Endothelial cell (in vitro differentiated cells): Measurements from ENCODE around the gene GAB4. TPM values are rescaled to one million over a fixed set of nuclear protein-coding genes. Genes with fewer than 3 reads are reported as not detected.

Experiments
- DNase-seq: peaks from one replicate; pipeline ENCODE4 v3.0.0; 2021; ENCODE audit warnings: low spot score
- H3K27ac Mint-ChIP-seq: one replicate; pipeline ENCODE4 v1.8.0; 2021; ENCODE audit warnings: mixed read lengths, inconsistent platforms; ENCODE audit not compliant: unreplicated experiment
- H3K27me3 Mint-ChIP-seq: one replicate; pipeline ENCODE4 v1.8.0; 2021; ENCODE audit warnings: mild to moderate bottlenecking, moderate library complexity, mixed read lengths, inconsistent platforms; ENCODE audit not compliant: unreplicated experiment
- H3K36me3 Mint-ChIP-seq: one replicate; pipeline ENCODE4 v1.8.0; 2021; ENCODE audit warnings: mild to moderate bottlenecking, low read depth, mixed read lengths, inconsistent platforms; ENCODE audit not compliant: unreplicated experiment
- H3K4me1 Mint-ChIP-seq: one replicate; pipeline ENCODE4 v1.8.0; 2021; ENCODE audit warnings: mild to moderate bottlenecking, mixed read lengths, inconsistent platforms; ENCODE audit not compliant: unreplicated experiment
- H3K4me3 Mint-ChIP-seq: one replicate; pipeline ENCODE4 v1.8.0; 2021; ENCODE audit warnings: mild to moderate bottlenecking, mixed read lengths, inconsistent platforms; ENCODE audit not compliant: unreplicated experiment
- H3K9me3 Mint-ChIP-seq: one replicate; pipeline ENCODE4 v1.8.0; 2021; ENCODE audit warnings: mixed read lengths, inconsistent platforms; ENCODE audit not compliant: unreplicated experiment
- total RNA-seq: library from RNA; stranded (reverse); fragmentation: NEBNext Ultra II Directional; extraction: Animal tissue kit (Norgen Biotek cat#: 25700); gene quantifications from one replicate; pipeline ENCODE4 v1.2.1, GENCODE V29; 2021; ENCODE audit not compliant: unreplicated experiment
- TF ChIP-seq, protein P1 (sequence below): fragments of 200-600 bp; sonication (generic); IDR thresholded peaks from one replicate; pipeline ENCODE4 v1.5.0; 2021; ENCODE audit warnings: antibody characterized with exemption; ENCODE audit not compliant: unreplicated experiment

Gene GAB4
- total RNA-seq, 1 donor from 2014 or later, result 0.36 TPM

DNA sequence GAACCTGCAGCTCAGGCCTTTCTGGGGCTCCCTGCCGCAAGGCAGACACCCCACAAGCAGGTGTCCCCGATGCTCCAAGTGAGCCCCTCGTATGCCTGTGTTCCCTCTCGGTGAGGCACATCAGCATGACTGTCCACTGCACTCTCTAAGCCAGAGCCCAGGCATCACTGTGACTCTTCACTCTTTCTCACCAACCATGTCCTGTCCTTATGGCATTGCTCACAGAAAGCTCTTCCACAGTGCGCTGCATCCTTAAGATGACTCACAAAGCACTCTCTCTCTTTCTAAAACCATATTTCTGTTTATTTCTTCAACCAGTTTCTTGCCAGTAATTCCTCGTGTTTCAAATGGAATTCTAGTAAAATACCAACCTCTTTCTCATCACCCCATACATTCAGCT, 18.1 kb downstream of the GAB4 start:
- Mint-ChIP-seq H3K4me1 (peaks cover 9% of the 10 kb centered on the region), H3K4me3 (no peak overlapping the region), H3K9me3 (peaks cover 32% of the 10 kb centered on the region), H3K36me3 (peaks cover 13% of the 10 kb centered on the region), H3K27ac (peak overlapping the region; percentile 28), H3K27me3 (peaks cover 17% of the 10 kb centered on the region)
- TF ChIP-seq, protein P1, sequence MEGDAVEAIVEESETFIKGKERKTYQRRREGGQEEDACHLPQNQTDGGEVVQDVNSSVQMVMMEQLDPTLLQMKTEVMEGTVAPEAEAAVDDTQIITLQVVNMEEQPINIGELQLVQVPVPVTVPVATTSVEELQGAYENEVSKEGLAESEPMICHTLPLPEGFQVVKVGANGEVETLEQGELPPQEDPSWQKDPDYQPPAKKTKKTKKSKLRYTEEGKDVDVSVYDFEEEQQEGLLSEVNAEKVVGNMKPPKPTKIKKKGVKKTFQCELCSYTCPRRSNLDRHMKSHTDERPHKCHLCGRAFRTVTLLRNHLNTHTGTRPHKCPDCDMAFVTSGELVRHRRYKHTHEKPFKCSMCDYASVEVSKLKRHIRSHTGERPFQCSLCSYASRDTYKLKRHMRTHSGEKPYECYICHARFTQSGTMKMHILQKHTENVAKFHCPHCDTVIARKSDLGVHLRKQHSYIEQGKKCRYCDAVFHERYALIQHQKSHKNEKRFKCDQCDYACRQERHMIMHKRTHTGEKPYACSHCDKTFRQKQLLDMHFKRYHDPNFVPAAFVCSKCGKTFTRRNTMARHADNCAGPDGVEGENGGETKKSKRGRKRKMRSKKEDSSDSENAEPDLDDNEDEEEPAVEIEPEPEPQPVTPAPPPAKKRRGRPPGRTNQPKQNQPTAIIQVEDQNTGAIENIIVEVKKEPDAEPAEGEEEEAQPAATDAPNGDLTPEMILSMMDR, result no peak
- DNase-seq, result no peak

DNA sequence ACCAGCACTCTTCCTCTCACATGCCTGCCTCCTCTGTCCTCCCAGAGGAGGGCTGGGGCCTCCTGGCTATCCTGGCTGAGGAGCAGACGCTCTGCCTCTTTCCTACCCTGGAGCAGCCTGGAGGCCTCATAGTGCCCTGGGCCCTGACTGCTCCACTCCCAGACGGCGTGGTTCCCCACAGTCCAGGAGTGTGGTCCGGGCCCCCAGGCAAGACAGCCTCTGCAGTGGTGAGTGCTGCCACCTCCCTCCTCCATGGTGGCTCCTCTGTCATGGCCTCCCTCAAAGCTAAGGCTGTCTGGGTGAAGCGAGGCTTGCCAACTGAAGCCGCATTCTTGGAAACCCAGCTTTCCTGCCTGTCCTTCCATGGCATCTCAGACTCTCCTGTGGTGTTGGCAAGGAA, 19.8 kb downstream of the GAB4 start:
- H3K27me3 Mint-ChIP-seq, result peaks cover 15% of the 10 kb centered on the region
- H3K4me3 Mint-ChIP-seq, result no peak overlapping the region
- peaks cover 28% of the 10 kb centered on the region for H3K9me3 Mint-ChIP-seq
- TF ChIP-seq, protein P1, result no peak
- DNase-seq, result no peak
- H3K36me3 Mint-ChIP-seq, result peaks cover 11% of the 10 kb centered on the region
- no peak overlapping the region for H3K27ac Mint-ChIP-seq
- peaks cover 9% of the 10 kb centered on the region for H3K4me1 Mint-ChIP-seq

DNA sequence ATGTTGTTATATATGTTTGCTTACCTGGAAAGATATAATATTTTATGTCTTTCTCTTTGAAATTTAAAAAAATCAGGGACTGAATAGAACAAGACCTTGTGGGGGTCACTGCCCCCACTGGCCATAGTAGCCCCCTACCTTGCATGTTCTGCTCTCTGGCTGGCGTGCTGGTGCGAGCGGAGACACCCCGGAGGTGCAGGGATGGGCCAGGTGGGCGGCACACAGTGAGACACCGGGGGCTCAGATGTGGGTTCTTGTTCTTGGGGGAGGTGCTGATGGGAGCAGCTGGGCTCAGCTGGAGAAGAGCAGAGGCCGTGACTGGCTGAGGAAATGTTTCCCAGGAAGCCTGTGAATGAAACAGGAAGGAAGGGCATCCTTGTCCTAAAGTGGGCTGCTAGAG, 20.2 kb downstream of the GAB4 start:
- H3K36me3 Mint-ChIP-seq, result peaks cover 11% of the 10 kb centered on the region
- no peak overlapping the region for H3K27ac Mint-ChIP-seq
- peak overlapping the region; percentile 25 for H3K4me3 Mint-ChIP-seq
- no peak for DNase-seq
- H3K27me3 Mint-ChIP-seq, result peaks cover 15% of the 10 kb centered on the region
- peaks cover 33% of the 10 kb centered on the region for H3K9me3 Mint-ChIP-seq
- TF ChIP-seq, protein P1, result no peak
- H3K4me1 Mint-ChIP-seq, result peaks cover 9% of the 10 kb centered on the region

DNA sequence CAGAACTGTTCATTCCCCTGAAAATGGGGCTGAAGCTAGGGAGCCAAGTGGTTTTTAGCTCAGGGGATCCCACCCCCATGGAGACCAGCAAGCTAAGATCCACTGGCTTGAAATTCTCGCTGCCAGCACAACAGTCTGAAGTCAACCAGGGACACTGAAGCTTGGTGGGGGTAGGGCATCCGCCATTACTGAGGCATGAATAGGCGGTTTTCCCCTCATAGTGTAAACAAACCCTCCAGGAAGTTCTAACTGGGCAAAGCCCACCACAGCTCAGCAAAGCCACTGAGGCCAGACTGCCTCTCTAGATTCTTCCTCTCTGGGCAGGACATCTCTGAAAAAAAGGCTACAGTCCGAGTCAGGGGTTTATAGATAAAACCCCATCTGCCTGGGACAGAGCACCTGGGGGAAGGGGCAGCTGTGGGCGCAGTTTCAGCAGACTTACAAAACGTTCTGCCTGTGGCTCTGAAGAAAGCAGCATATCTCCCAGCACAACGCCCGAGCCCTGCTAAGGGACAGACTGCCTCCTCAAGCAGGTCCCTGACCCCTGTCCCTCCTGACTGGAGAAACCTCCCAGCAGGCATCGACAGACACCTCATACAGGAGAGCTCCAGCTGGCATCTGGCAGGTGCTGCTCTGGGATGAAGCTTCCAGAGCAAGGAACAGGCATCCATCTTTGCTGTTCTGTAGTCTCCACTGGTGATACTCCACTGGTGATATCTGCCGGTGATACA, 32.7 kb downstream of the GAB4 start:
- no peak for DNase-seq
- Mint-ChIP-seq H3K4me3 (peak overlapping the region; percentile 32), H3K27ac (no peak overlapping the region), H3K27me3 (peaks cover 9% of the 10 kb centered on the region), H3K4me1 (peaks cover 15% of the 10 kb centered on the region), H3K36me3 (peaks cover 15% of the 10 kb centered on the region), H3K9me3 (peaks cover 11% of the 10 kb centered on the region)
- TF ChIP-seq, protein P1, result no peak

DNA sequence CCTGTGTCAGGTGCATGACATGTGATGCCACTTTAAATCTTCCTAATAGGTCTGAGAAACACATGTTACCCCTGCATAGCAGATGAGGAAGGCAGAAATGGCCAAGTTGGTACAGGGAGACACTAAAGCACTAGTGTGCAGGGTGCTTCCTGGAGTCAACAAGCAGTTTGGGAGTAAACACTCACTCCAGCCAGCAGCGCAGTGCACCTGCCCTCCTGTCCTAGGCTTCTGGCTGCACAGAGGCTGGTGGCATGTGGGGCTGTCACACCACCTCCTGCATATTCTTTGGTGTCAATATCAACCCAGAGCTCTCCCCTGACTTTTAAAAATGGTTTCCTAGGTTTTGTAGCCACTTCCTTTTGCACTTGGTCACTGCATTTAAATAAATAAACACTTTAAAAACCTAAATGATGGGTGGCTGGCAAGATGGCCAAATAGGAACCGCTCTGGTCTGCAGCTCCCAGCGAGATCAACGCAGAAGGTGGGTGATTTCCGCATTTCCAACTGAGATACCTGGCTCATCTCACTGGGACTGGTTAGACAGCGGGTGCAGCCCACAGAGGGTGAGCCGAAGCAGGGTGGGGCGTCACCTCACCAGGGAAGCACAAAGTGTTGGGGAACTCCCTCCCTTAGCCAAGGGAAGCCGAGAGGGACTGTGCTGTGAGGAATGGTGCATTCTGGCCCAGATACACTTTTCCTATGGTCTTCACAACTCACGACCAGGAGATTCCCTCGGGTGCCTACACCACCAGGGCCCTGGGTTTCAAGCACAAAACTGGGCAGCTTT, 33.5 kb downstream of the GAB4 start:
- H3K4me1 Mint-ChIP-seq, result peaks cover 15% of the 10 kb centered on the region
- H3K9me3 Mint-ChIP-seq, result peaks cover 11% of the 10 kb centered on the region
- TF ChIP-seq, protein P1, result no peak
- H3K36me3 Mint-ChIP-seq, result peaks cover 15% of the 10 kb centered on the region
- no peak for DNase-seq
- peaks cover 9% of the 10 kb centered on the region for H3K27me3 Mint-ChIP-seq
- no peak overlapping the region for H3K4me3 Mint-ChIP-seq
- H3K27ac Mint-ChIP-seq, result no peak overlapping the region
